H1 (cell line): ENCODE results near the gene ZNF728.
"Not testable (repeated sequence)": the region's sequence is repeated elsewhere in the genome, so short reads cannot be mapped to it uniquely, and the experiment has no call there.

Experiments
- EZH2 ChIP-seq: fragments of 200-600 bp; sonication (generic); IDR thresholded peaks from 2 replicates; pipeline ENCODE4 v1.7.1; 2012; ENCODE audit warnings: low read depth, mild to moderate bottlenecking, moderate library complexity, low read length, inconsistent platforms; ENCODE audit not compliant: severe bottlenecking
- JUND ChIP-seq: IDR thresholded peaks from 2 replicates; pipeline ENCODE4 v1.6.1; 2011; ENCODE audit warnings: mild to moderate bottlenecking, improper control_type of control experiment, low read length
- KDM5A ChIP-seq: fragments of 200-600 bp; IDR thresholded peaks from 2 replicates; pipeline ENCODE4 v1.7.1; 2012; ENCODE audit warnings: mild to moderate bottlenecking, low read length, inconsistent platforms, mixed read lengths
- POU5F1 ChIP-seq: IDR thresholded peaks from 2 replicates; pipeline ENCODE4 v1.6.1; 2011; ENCODE audit warnings: low read depth, mild to moderate bottlenecking, low read length, moderate library complexity
- TF ChIP-seq, protein P1 (sequence below), 3 experiments: IDR thresholded peaks; 1 replicate in 2 of 3; 2 replicates in 1 of 3; pipeline versions ENCODE4 v1.5.1 to v1.6.1; 2011; ENCODE audit warnings: low read length in 3 of 3, mild to moderate bottlenecking in 3 of 3, inconsistent platforms in 2 of 3, low read depth in 1 of 3, moderate library complexity in 1 of 3; ENCODE audit not compliant: insufficient read depth in 1 of 3; ENCODE audit errors: control extremely low read depth in 1 of 3

DNA sequence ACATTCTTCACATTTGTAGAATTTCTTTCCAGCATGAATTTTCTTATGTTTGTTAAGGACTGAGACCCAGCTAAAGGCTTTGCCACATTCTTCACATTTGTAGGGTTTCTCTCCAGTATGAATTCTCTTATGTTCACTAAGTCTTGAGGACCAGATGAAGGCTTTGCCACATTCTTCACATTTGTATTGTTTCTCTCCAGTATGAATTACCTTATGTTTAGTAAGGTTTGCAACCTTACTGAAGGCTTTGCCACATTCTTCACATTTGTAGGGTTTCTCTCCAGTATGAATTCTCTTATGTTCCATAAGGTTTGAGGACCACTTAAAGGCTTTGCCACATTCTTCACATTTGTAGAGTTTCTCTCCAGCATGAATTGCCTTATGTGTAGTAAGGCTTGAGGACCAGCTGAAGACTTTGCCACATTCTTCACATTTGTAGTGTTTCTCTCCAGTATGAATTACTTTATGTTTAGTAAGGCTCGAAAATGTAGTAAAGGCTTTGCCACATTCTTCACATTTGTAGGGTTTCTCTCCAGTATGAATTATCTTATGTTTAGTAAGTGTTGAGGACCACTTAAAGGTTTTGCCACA, 27.3 kb downstream of the ZNF728 start:
- TF ChIP-seq, protein P1, sequence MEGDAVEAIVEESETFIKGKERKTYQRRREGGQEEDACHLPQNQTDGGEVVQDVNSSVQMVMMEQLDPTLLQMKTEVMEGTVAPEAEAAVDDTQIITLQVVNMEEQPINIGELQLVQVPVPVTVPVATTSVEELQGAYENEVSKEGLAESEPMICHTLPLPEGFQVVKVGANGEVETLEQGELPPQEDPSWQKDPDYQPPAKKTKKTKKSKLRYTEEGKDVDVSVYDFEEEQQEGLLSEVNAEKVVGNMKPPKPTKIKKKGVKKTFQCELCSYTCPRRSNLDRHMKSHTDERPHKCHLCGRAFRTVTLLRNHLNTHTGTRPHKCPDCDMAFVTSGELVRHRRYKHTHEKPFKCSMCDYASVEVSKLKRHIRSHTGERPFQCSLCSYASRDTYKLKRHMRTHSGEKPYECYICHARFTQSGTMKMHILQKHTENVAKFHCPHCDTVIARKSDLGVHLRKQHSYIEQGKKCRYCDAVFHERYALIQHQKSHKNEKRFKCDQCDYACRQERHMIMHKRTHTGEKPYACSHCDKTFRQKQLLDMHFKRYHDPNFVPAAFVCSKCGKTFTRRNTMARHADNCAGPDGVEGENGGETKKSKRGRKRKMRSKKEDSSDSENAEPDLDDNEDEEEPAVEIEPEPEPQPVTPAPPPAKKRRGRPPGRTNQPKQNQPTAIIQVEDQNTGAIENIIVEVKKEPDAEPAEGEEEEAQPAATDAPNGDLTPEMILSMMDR (IDR thresholded peaks at IDR 0.05; ENCODE audit: control extremely low read depth in 1 of 3, insufficient read depth in 1 of 3, low read depth in 1 of 3, low read length in 3 of 3): not testable (repeated sequence)
- not testable (repeated sequence) for TF ChIP-seq KDM5A, EZH2, POU5F1, JUND
